HEK293 (cell line): Measurements from ENCODE around the gene MKNK2.

Experiments
- FEZF1 ChIP-seq: fragments of 450-650 bp; formaldehyde crosslinking; IDR thresholded peaks from 2 replicates; pipeline ENCODE4 v1.5.1; 2016; ENCODE audit warnings: missing biosample characterization, missing genetic modification characterization
- HOXC10 ChIP-seq: sonication (generic); formaldehyde crosslinking; IDR thresholded peaks from 2 replicates; pipeline ENCODE4 v1.8.1; 2023; ENCODE audit warnings: mild to moderate bottlenecking, missing genetic modification reagents
- KLF16 ChIP-seq: fragments of 450-650 bp; formaldehyde crosslinking; IDR thresholded peaks from 2 replicates; pipeline ENCODE4 v1.5.1; 2017; ENCODE audit warnings: missing biosample characterization, missing genetic modification characterization
- KLF7 ChIP-seq: fragments of 450-650 bp; formaldehyde crosslinking; IDR thresholded peaks from 2 replicates; pipeline ENCODE4 v1.5.1; 2016; ENCODE audit warnings: missing biosample characterization, missing genetic modification characterization, borderline replicate concordance
- MZF1 ChIP-seq: fragments of 450-650 bp; formaldehyde crosslinking; IDR thresholded peaks from 2 replicates; pipeline ENCODE4 v1.5.1; 2017; ENCODE audit warnings: missing biosample characterization, missing genetic modification characterization, borderline replicate concordance
- PRDM1 ChIP-seq: fragments of 450-650 bp; formaldehyde crosslinking; IDR thresholded peaks from 2 replicates; pipeline ENCODE4; 2016; ENCODE audit warnings: missing biosample characterization, missing genetic modification characterization
- PRDM2 ChIP-seq: fragments of 450-650 bp; formaldehyde crosslinking; IDR thresholded peaks from 2 replicates; pipeline ENCODE4 v1.5.1; 2016; ENCODE audit warnings: missing biosample characterization, missing genetic modification characterization, borderline replicate concordance
- RBAK ChIP-seq: fragments of 450-650 bp; formaldehyde crosslinking; IDR thresholded peaks from 2 replicates; pipeline ENCODE4 v1.5.1; 2016; ENCODE audit warnings: missing biosample characterization, missing genetic modification characterization
- SCRT1 ChIP-seq: fragments of 450-650 bp; formaldehyde crosslinking; IDR thresholded peaks from 2 replicates; pipeline ENCODE4 v1.5.1; 2016; ENCODE audit warnings: missing biosample characterization, missing genetic modification characterization, borderline replicate concordance
- SETDB1 ChIP-seq: IDR thresholded peaks from one replicate; pipeline ENCODE4 v1.6.1; 2017; ENCODE audit warnings: mild to moderate bottlenecking, low read length, moderate library complexity, mixed read lengths; ENCODE audit not compliant: insufficient read length
- SP3 ChIP-seq: fragments of 450-650 bp; formaldehyde crosslinking; IDR thresholded peaks from 2 replicates; pipeline ENCODE4 v1.5.1; 2016; ENCODE audit warnings: missing biosample characterization, missing genetic modification characterization
- SP7 ChIP-seq: fragments of 450-650 bp; formaldehyde crosslinking; IDR thresholded peaks from 2 replicates; pipeline ENCODE4 v1.5.1; 2016; ENCODE audit warnings: missing biosample characterization, missing genetic modification characterization
- ZBTB11 ChIP-seq: fragments of 450-650 bp; formaldehyde crosslinking; conservative IDR thresholded peaks from 2 replicates; pipeline ENCODE4 v1.5.1; 2016; ENCODE audit warnings: low read depth, missing biosample characterization, missing genetic modification characterization
- ZBTB48 ChIP-seq: fragments of 450-650 bp; formaldehyde crosslinking; IDR thresholded peaks from 2 replicates; pipeline ENCODE4 v1.5.1; 2016; ENCODE audit warnings: missing biosample characterization, missing genetic modification characterization
- ZBTB6 ChIP-seq: fragments of 450-650 bp; formaldehyde crosslinking; IDR thresholded peaks from 2 replicates; pipeline ENCODE4 v1.5.1; 2017; ENCODE audit warnings: missing biosample characterization, missing genetic modification characterization
- ZFP41 ChIP-seq: fragments of 450-650 bp; formaldehyde crosslinking; IDR thresholded peaks from 2 replicates; pipeline ENCODE4 v1.5.1; 2016; ENCODE audit warnings: missing biosample characterization, missing genetic modification characterization, borderline replicate concordance
- ZNF114 ChIP-seq: fragments of 450-650 bp; formaldehyde crosslinking; IDR thresholded peaks from 2 replicates; pipeline ENCODE4 v1.5.0; 2017; ENCODE audit warnings: missing biosample characterization, missing genetic modification characterization
- ZNF132 ChIP-seq: fragments of 450-650 bp; formaldehyde crosslinking; IDR thresholded peaks from 2 replicates; pipeline ENCODE4 v1.5.1; 2017; ENCODE audit warnings: missing biosample characterization, missing genetic modification characterization, borderline replicate concordance
- ZNF138 ChIP-seq: fragments of 450-650 bp; formaldehyde crosslinking; IDR thresholded peaks from 2 replicates; pipeline ENCODE4 v1.5.1; 2016; ENCODE audit warnings: missing biosample characterization, missing genetic modification characterization, borderline replicate concordance
- ZNF2 ChIP-seq: fragments of 450-650 bp; formaldehyde crosslinking; IDR thresholded peaks from 2 replicates; pipeline ENCODE4 v1.5.1; 2016; ENCODE audit warnings: missing biosample characterization, missing genetic modification characterization
- ZNF248 ChIP-seq: fragments of 450-650 bp; formaldehyde crosslinking; IDR thresholded peaks from 2 replicates; pipeline ENCODE4 v1.5.1; 2017; ENCODE audit warnings: missing biosample characterization, missing genetic modification characterization
- ZNF324 ChIP-seq: fragments of 450-650 bp; formaldehyde crosslinking; IDR thresholded peaks from 2 replicates; pipeline ENCODE4 v1.5.1; 2016; ENCODE audit warnings: missing biosample characterization, missing genetic modification characterization
- ZNF350 ChIP-seq: fragments of 450-650 bp; formaldehyde crosslinking; IDR thresholded peaks from 2 replicates; pipeline ENCODE4 v1.5.0; 2017; ENCODE audit warnings: missing biosample characterization, mild to moderate bottlenecking, missing genetic modification characterization
- ZNF362 ChIP-seq: fragments of 450-650 bp; formaldehyde crosslinking; IDR thresholded peaks from 2 replicates; pipeline ENCODE4 v1.5.1; 2016; ENCODE audit warnings: missing biosample characterization, missing genetic modification characterization
- ZNF510 ChIP-seq: fragments of 450-650 bp; formaldehyde crosslinking; IDR thresholded peaks from 2 replicates; pipeline ENCODE4 v1.5.1; 2018; ENCODE audit warnings: mild to moderate bottlenecking, missing genetic modification characterization, missing biosample characterization; ENCODE audit not compliant: insufficient replicate concordance
- ZNF549 ChIP-seq: fragments of 450-650 bp; IDR thresholded peaks from 2 replicates; pipeline ENCODE4 v1.5.1; 2018; ENCODE audit warnings: missing biosample characterization, missing genetic modification characterization, mild to moderate bottlenecking, inconsistent platforms, moderate library complexity
- ZNF639 ChIP-seq: fragments of 450-650 bp; formaldehyde crosslinking; IDR thresholded peaks from 2 replicates; pipeline ENCODE4 v1.5.1; 2016; ENCODE audit warnings: missing biosample characterization, missing genetic modification characterization
- ZNF791 ChIP-seq: fragments of 450-650 bp; formaldehyde crosslinking; IDR thresholded peaks from 2 replicates; pipeline ENCODE4 v1.5.1; 2016; ENCODE audit warnings: missing biosample characterization, missing genetic modification characterization

Gene MKNK2

GRCh38 chr19:2043961-2044708 lies 6.9 kb downstream of the MKNK2 start (continued):
- TF ChIP-seq PRDM2 (tag by site-specific recombination): no peak
- TF ChIP-seq ZNF510 (tag by site-specific recombination): no peak
- no peak for TF ChIP-seq HOXC10 (CRISPR knock-in tag)
- TF ChIP-seq ZBTB48 (tag by site-specific recombination): no peak
- no peak for TF ChIP-seq ZNF132 (tag by site-specific recombination)
- no peak for TF ChIP-seq ZBTB11 (tag by site-specific recombination)
- TF ChIP-seq FEZF1 (tag by site-specific recombination): peak; percentile 38; the same call in 1 of the 2 replicates
- no peak for TF ChIP-seq ZNF2 (tag by site-specific recombination)
- TF ChIP-seq SCRT1 (tag by site-specific recombination): no peak
- no peak for TF ChIP-seq ZNF324 (tag by site-specific recombination)
- no peak for TF ChIP-seq SP3
- TF ChIP-seq ZNF549: no peak
- TF ChIP-seq RBAK (tag by site-specific recombination): no peak
- TF ChIP-seq PRDM1: no peak
- no peak for TF ChIP-seq ZBTB6 (tag by site-specific recombination)
- peak; percentile 84 for TF ChIP-seq ZNF362 (tag by site-specific recombination)
- TF ChIP-seq MZF1: no peak
- no peak for TF ChIP-seq ZFP41 (tag by site-specific recombination)
- TF ChIP-seq SETDB1: no peak
- no peak for TF ChIP-seq KLF16 (tag by site-specific recombination)
- TF ChIP-seq ZNF248: no peak
- TF ChIP-seq KLF7: no peak
- no peak for TF ChIP-seq ZNF639 (tag by site-specific recombination)
- no peak for TF ChIP-seq ZNF138 (tag by site-specific recombination)
- no peak for TF ChIP-seq ZNF350 (tag by site-specific recombination)
- no peak for TF ChIP-seq SP7 (tag by site-specific recombination)
- TF ChIP-seq ZNF791: no peak
- TF ChIP-seq ZNF114 (tag by site-specific recombination): no peak
